ENCODE measurements around the gene LRRC4C. TPM values are rescaled to one million over a fixed set of nuclear protein-coding genes. Genes with fewer than 3 reads are reported as not detected.

The LRRC4C gene
- polyA plus RNA-seq, 1 of the 3 experiments (the other 2 are of a cell fraction) = 0.16 TPM

DNA sequence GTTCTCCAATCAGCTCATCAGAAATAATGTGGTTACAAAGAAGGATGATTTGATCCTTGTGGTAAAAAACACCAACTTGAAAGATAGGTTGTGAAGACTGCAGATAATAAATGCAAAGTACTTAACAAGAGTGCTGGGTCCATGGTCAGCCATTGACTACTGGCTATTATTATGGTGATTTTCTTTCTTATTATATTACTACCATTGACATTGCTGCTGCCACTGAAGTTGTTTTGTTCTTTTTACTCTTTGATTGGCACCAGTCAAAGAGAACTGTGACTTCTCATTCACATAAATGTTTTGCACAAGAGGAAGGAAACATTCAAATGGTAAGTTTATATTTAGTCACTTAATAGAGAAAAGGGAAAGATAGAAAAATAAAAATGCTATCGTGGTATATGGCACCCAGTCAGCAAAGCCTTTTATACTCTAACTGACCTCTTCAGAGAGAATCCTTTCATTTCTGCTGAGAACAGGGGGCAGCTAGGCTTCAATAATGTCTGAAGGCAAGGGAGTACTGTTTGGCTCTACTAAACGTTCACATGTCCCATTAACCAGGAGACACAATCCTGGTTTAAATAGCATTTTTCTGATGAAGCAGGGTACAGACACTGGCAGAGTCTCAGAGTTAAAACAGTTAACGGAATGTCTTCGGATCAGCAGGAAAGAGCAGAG is 64.8 kb downstream of the LRRC4C start (continued):
- TF ChIP-seq YY1 (IDR thresholded peaks at IDR 0.05; ENCODE audit: low read depth) (no peak), NFIC (IDR thresholded peaks at IDR 0.05; ENCODE audit: borderline replicate concordance) (no peak), MEF2A (IDR thresholded peaks at IDR 0.05; ENCODE audit: borderline replicate concordance, low read depth) (no peak), RFX5 (IDR thresholded peaks at IDR 0.05; ENCODE audit: low read length) (no peak), GABPA (IDR thresholded peaks at IDR 0.05; ENCODE audit: low read depth) (no peak)
- TF ChIP-seq, protein P1, sequence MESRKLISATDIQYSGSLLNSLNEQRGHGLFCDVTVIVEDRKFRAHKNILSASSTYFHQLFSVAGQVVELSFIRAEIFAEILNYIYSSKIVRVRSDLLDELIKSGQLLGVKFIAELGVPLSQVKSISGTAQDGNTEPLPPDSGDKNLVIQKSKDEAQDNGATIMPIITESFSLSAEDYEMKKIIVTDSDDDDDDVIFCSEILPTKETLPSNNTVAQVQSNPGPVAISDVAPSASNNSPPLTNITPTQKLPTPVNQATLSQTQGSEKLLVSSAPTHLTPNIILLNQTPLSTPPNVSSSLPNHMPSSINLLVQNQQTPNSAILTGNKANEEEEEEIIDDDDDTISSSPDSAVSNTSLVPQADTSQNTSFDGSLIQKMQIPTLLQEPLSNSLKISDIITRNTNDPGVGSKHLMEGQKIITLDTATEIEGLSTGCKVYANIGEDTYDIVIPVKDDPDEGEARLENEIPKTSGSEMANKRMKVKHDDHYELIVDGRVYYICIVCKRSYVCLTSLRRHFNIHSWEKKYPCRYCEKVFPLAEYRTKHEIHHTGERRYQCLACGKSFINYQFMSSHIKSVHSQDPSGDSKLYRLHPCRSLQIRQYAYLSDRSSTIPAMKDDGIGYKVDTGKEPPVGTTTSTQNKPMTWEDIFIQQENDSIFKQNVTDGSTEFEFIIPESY (IDR thresholded peaks at IDR 0.05; ENCODE audit: borderline replicate concordance, low read depth) = no peak
- TF ChIP-seq, protein P2, sequence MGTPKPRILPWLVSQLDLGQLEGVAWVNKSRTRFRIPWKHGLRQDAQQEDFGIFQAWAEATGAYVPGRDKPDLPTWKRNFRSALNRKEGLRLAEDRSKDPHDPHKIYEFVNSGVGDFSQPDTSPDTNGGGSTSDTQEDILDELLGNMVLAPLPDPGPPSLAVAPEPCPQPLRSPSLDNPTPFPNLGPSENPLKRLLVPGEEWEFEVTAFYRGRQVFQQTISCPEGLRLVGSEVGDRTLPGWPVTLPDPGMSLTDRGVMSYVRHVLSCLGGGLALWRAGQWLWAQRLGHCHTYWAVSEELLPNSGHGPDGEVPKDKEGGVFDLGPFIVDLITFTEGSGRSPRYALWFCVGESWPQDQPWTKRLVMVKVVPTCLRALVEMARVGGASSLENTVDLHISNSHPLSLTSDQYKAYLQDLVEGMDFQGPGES (IDR thresholded peaks at IDR 0.05; ENCODE audit: low read depth, low read length) = no peak

DNA sequence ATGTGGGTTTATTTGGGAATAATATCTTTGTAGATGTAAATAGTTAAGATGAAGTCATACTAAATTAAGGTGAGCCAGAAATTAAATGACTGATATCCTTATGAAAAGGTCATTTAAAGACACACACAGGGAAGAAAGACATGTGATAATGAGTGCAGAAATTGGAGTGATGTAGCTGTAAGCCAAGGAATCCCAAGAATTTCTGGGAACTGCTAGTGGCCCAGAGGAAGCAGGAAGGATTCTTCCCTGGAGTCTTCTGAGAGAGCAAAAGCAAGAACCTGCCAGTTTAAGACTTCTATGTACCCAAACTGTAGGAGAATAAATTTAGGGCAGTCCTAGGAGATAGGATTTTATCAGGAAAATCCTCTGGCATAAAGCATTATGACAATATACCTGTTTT is 66.9 kb downstream of the LRRC4C start:
- no peak for DNase-seq
- H3F3A ChIP-seq (replicated peaks; ENCODE audit: insufficient read depth) = no peaks in the 10 kb centered on the region
- POLR2A ChIA-PET = no interaction called here

More for the DNA sequence above, 66.9 kb downstream of the LRRC4C start:
- CTCF ChIA-PET = no interaction called here
- Histone ChIP-seq H2AFZ (ENCODE audit: low read depth) (no peak overlapping the region), H3K36me3 (replicated peaks in 1 of 2; ENCODE audit: control insufficient read depth in 1 of 2, insufficient read depth in 2 of 2, low read length in 1 of 2) (no peaks in the 10 kb centered on the region), H3K9ac (no peak overlapping the region), H3K9me2 (no peaks in the 10 kb centered on the region), H3K4me1 (ENCODE audit: control insufficient read depth in 1 of 2, insufficient read depth in 2 of 2, low read depth in 1 of 2, low read length in 1 of 2) (no peaks in the 10 kb centered on the region), H3K4me2 (no peak overlapping the region), H3K79me2 (ENCODE audit: insufficient read depth) (no peaks in the 10 kb centered on the region), H4K20me1 (ENCODE audit: insufficient read depth) (no peaks in the 10 kb centered on the region), H3K27ac (ENCODE audit: low read depth in 2 of 2, low read length in 1 of 2) (no peak overlapping the region), H3K4me3 (ENCODE audit: low read depth in 2 of 2, low read length in 1 of 2) (no peak overlapping the region), H3K9me3 (no peaks in the 10 kb centered on the region), H3K27me3 (ENCODE audit: insufficient read depth) (no peaks in the 10 kb centered on the region)
- TF ChIP-seq, protein P1 (IDR thresholded peaks at IDR 0.05; ENCODE audit: borderline replicate concordance, low read depth) = no peak
- no peak for TF ChIP-seq RAD21 (IDR thresholded peaks at IDR 0.05; ENCODE audit: low read length)
- TF ChIP-seq RFX5 (IDR thresholded peaks at IDR 0.05; ENCODE audit: low read length) = no peak
- no peak for TF ChIP-seq NRF1 (IDR thresholded peaks at IDR 0.05; ENCODE audit: low read depth, low read length)
- no peak for TF ChIP-seq SMC3 (IDR thresholded peaks at IDR 0.05; ENCODE audit: low read depth, low read length)
- TF ChIP-seq, protein P2 (IDR thresholded peaks at IDR 0.05; ENCODE audit: low read depth, low read length) = no peak
- TF ChIP-seq TAF1 (IDR thresholded peaks at IDR 0.05; ENCODE audit: borderline replicate concordance, low read depth, low read length) = no peak
- TF ChIP-seq YY1 (IDR thresholded peaks at IDR 0.05; ENCODE audit: low read depth) = no peak
- no peak for TF ChIP-seq FOXM1 (IDR thresholded peaks at IDR 0.05; ENCODE audit: low read depth)
- no peak for TF ChIP-seq GATA2 (CRISPR knock-in tag; IDR thresholded peaks at IDR 0.05)
- no peak for TF ChIP-seq TEAD4 (IDR thresholded peaks at IDR 0.05; ENCODE audit: borderline replicate concordance, insufficient read depth)
- no peak for TF ChIP-seq ELF1 (IDR thresholded peaks at IDR 0.05)
- TF ChIP-seq, protein P3, sequence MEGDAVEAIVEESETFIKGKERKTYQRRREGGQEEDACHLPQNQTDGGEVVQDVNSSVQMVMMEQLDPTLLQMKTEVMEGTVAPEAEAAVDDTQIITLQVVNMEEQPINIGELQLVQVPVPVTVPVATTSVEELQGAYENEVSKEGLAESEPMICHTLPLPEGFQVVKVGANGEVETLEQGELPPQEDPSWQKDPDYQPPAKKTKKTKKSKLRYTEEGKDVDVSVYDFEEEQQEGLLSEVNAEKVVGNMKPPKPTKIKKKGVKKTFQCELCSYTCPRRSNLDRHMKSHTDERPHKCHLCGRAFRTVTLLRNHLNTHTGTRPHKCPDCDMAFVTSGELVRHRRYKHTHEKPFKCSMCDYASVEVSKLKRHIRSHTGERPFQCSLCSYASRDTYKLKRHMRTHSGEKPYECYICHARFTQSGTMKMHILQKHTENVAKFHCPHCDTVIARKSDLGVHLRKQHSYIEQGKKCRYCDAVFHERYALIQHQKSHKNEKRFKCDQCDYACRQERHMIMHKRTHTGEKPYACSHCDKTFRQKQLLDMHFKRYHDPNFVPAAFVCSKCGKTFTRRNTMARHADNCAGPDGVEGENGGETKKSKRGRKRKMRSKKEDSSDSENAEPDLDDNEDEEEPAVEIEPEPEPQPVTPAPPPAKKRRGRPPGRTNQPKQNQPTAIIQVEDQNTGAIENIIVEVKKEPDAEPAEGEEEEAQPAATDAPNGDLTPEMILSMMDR (IDR thresholded peaks at IDR 0.05) = no peak
- TF ChIP-seq, protein P4, sequence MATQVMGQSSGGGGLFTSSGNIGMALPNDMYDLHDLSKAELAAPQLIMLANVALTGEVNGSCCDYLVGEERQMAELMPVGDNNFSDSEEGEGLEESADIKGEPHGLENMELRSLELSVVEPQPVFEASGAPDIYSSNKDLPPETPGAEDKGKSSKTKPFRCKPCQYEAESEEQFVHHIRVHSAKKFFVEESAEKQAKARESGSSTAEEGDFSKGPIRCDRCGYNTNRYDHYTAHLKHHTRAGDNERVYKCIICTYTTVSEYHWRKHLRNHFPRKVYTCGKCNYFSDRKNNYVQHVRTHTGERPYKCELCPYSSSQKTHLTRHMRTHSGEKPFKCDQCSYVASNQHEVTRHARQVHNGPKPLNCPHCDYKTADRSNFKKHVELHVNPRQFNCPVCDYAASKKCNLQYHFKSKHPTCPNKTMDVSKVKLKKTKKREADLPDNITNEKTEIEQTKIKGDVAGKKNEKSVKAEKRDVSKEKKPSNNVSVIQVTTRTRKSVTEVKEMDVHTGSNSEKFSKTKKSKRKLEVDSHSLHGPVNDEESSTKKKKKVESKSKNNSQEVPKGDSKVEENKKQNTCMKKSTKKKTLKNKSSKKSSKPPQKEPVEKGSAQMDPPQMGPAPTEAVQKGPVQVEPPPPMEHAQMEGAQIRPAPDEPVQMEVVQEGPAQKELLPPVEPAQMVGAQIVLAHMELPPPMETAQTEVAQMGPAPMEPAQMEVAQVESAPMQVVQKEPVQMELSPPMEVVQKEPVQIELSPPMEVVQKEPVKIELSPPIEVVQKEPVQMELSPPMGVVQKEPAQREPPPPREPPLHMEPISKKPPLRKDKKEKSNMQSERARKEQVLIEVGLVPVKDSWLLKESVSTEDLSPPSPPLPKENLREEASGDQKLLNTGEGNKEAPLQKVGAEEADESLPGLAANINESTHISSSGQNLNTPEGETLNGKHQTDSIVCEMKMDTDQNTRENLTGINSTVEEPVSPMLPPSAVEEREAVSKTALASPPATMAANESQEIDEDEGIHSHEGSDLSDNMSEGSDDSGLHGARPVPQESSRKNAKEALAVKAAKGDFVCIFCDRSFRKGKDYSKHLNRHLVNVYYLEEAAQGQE (IDR thresholded peaks at IDR 0.05; ENCODE audit: low read depth, low read length) = no peak
- no peak for TF ChIP-seq CHD2 (IDR thresholded peaks at IDR 0.05; ENCODE audit: low read length, partially characterized antibody)

Data from SK-N-SH (cell line).